Neutrophil (primary cell): ENCODE measurements around the gene PTCHD1.

Source experiments
- H3K27ac ChIP-seq: fragments of 200-600 bp; sonication (generic); 2 replicates; pipeline ENCODE4 v1.5.1; 2016; ENCODE audit warnings: mild to moderate bottlenecking, moderate library complexity
- H3K27me3 ChIP-seq: fragments of 200-600 bp; sonication (generic); 2 replicates; pipeline ENCODE4 v1.6.0; 2016; ENCODE audit warnings: mild to moderate bottlenecking
- H3K36me3 ChIP-seq: fragments of 200-600 bp; sonication (generic); 2 replicates; pipeline ENCODE4 v1.5.1; 2017
- H3K4me1 ChIP-seq, 2 experiments: fragments of 200-600 bp in 1 of 2; sonication (generic) in 1 of 2; 1 replicate in 1 of 2; 2 replicates in 1 of 2; pipeline versions ENCODE4 v1.5.1 to v1.6.1; 2013 to 2016; ENCODE audit warnings: low read depth in 1 of 2, low read length in 1 of 2, mild to moderate bottlenecking in 1 of 2, moderate library complexity in 1 of 2; ENCODE audit not compliant: control insufficient read depth in 1 of 2, insufficient read depth in 1 of 2
- H3K4me3 ChIP-seq, 2 experiments: fragments of 200-600 bp in 1 of 2; sonication (generic) in 1 of 2; 1 replicate in 1 of 2; 2 replicates in 1 of 2; pipeline ENCODE4 v1.5.1; 2013 to 2016; ENCODE audit warnings: low read depth in 1 of 2, low read length in 1 of 2, mild to moderate bottlenecking in 1 of 2, moderate library complexity in 1 of 2
- H3K9me3 ChIP-seq: fragments of 200-600 bp; sonication (generic); 2 replicates; pipeline ENCODE4 v1.5.1; 2016
- CTCF ChIP-seq: fragments of 200-600 bp; sonication (generic); IDR thresholded peaks from 2 replicates; pipeline ENCODE4 v1.5.1; 2016; ENCODE audit warnings: antibody characterized with exemption

Gene PTCHD1

GRCh38 chrX:23331701-23332100, 2.9 kb upstream of the PTCHD1 start:
- no peaks in the 10 kb centered on the region for H3K36me3 ChIP-seq
- TF ChIP-seq CTCF, result no peak
- H3K9me3 ChIP-seq, result no peaks in the 10 kb centered on the region
- no peaks in the 10 kb centered on the region for H3K4me1 ChIP-seq
- peaks cover 84% of the 10 kb centered on the region for H3K27me3 ChIP-seq
- H3K27ac ChIP-seq, result no peak overlapping the region
- H3K4me3 ChIP-seq, result no peak overlapping the region

GRCh38 chrX:23332101-23332887, 2.4 kb upstream of the PTCHD1 start:
- no peak overlapping the region for H3K4me3 ChIP-seq
- H3K27me3 ChIP-seq, result peaks cover 90% of the 10 kb centered on the region
- H3K4me1 ChIP-seq, result no peaks in the 10 kb centered on the region
- no peak overlapping the region for H3K27ac ChIP-seq
- no peaks in the 10 kb centered on the region for H3K36me3 ChIP-seq
- H3K9me3 ChIP-seq, result no peaks in the 10 kb centered on the region
- TF ChIP-seq CTCF, result no peak

GRCh38 chrX:23332888-23333821, 1.5 kb upstream of the PTCHD1 start:
- no peaks in the 10 kb centered on the region for H3K4me1 ChIP-seq
- H3K9me3 ChIP-seq, result no peaks in the 10 kb centered on the region
- no peak for TF ChIP-seq CTCF
- no peak overlapping the region for H3K27ac ChIP-seq
- no peak overlapping the region for H3K4me3 ChIP-seq
- peaks cover 98% of the 10 kb centered on the region for H3K27me3 ChIP-seq
- H3K36me3 ChIP-seq, result no peaks in the 10 kb centered on the region

GRCh38 chrX:23333842-23334520, 668 bp upstream of the PTCHD1 start:
- Histone ChIP-seq H3K27ac (no peak overlapping the region), H3K36me3 (no peaks in the 10 kb centered on the region), H3K27me3 (peaks cover 100% of the 10 kb centered on the region), H3K9me3 (no peaks in the 10 kb centered on the region), H3K4me3 (no peak overlapping the region), H3K4me1 (no peaks in the 10 kb centered on the region)
- TF ChIP-seq CTCF, result no peak

GRCh38 chrX:23334521-23334847, 165 bp upstream of the PTCHD1 start:
- no peak for TF ChIP-seq CTCF
- Histone ChIP-seq H3K27me3 (peaks cover 97% of the 10 kb centered on the region), H3K9me3 (no peaks in the 10 kb centered on the region), H3K4me3 (no peak overlapping the region), H3K36me3 (no peaks in the 10 kb centered on the region), H3K27ac (no peak overlapping the region), H3K4me1 (no peaks in the 10 kb centered on the region)
